Activated T-cell treated with anti-CD3 and anti-CD28 coated beads, Interleukin-2, amount 50 U/mL, for 48 hours (primary cell): Measurements from ENCODE around the gene CYB5RL.
"Not testable (repeated sequence)": the region's sequence is repeated elsewhere in the genome, so short reads cannot be mapped to it uniquely, and the experiment has no call there.

ENCODE experiments used
- DNase-seq, 2 experiments: peaks; one replicate each; pipeline ENCODE4 v3.0.0-alpha.2; 2020

CYB5RL gene

GRCh38 chr1:54225986-54226559 lies 26.2 kb upstream of the CYB5RL start:
- DNase-seq = no peak

- DNase-seq = no peak
Observed at GRCh38 chr1:54225378-54225777, 25.5 kb upstream of the CYB5RL start.

- DNase-seq = no peak
Observed at GRCh38 chr1:54224233-54224632, 24.4 kb upstream of the CYB5RL start.

- DNase-seq = no peak
Observed at GRCh38 chr1:54223441-54224202, 23.8 kb upstream of the CYB5RL start.

GRCh38 chr1:54222711-54223110 lies 22.9 kb upstream of the CYB5RL start:
- DNase-seq = no peak

GRCh38 chr1:54221867-54222484 lies 22.1 kb upstream of the CYB5RL start:
- DNase-seq = no peak

- no peak for DNase-seq
Observed at GRCh38 chr1:54221113-54221834, 21.4 kb upstream of the CYB5RL start.

- DNase-seq = no peak
Observed at GRCh38 chr1:54220004-54220811, 20.4 kb upstream of the CYB5RL start.

- no peak for DNase-seq
Observed at GRCh38 chr1:54219688-54220003, 19.8 kb upstream of the CYB5RL start.

GRCh38 chr1:54218883-54219687 lies 19.3 kb upstream of the CYB5RL start:
- no peak for DNase-seq

GRCh38 chr1:54215523-54215922 lies 15.7 kb upstream of the CYB5RL start:
- DNase-seq = no peak

- no peak for DNase-seq
Observed at GRCh38 chr1:54212872-54213271, 13.0 kb upstream of the CYB5RL start.

GRCh38 chr1:54207896-54208295 lies 8.1 kb upstream of the CYB5RL start:
- not testable (repeated sequence) for DNase-seq

- no peak for DNase-seq
Observed at GRCh38 chr1:54207287-54207686, 7.5 kb upstream of the CYB5RL start.

- no peak for DNase-seq
Observed at GRCh38 chr1:54204199-54204598, 4.4 kb upstream of the CYB5RL start.

GRCh38 chr1:54200519-54200997 lies 728 bp upstream of the CYB5RL start:
- DNase-seq = no peak

GRCh38 chr1:54199151-54199764 lies 572 bp downstream of the CYB5RL start:
- DNase-seq = no peak

GRCh38 chr1:54193453-54193852 lies 6.4 kb downstream of the CYB5RL start:
- DNase-seq = no peak

GRCh38 chr1:54191525-54191924 lies 8.3 kb downstream of the CYB5RL start:
- no peak for DNase-seq

- no peak for DNase-seq
Observed at GRCh38 chr1:54190526-54190925, 9.3 kb downstream of the CYB5RL start.

- DNase-seq = no peak
Observed at GRCh38 chr1:54188291-54188690, 11.5 kb downstream of the CYB5RL start.
